K562 (cell line): ENCODE data around the gene NSG2.

Experiments used
- EP300 ChIP-seq: IDR thresholded peaks from 2 replicates; pipeline ENCODE4 v1.6.1; 2012; ENCODE audit warnings: low read length, improper control_type of control experiment
- SMC3 ChIP-seq: conservative IDR thresholded peaks from 2 replicates; pipeline ENCODE4 v1.6.1; 2011; ENCODE audit warnings: low read depth, low read length, improper control_type of control experiment; ENCODE audit not compliant: insufficient read depth
- U2AF1 ChIP-seq: fragments of 200-400 bp; formaldehyde crosslinking; optimal IDR thresholded peaks from 2 replicates; pipeline ENCODE3; 2017; ENCODE audit warnings: mild to moderate bottlenecking, low read depth, low read length, moderate library complexity
- XRCC5 ChIP-seq: fragments of 200-400 bp; formaldehyde crosslinking; IDR thresholded peaks from 2 replicates; pipeline ENCODE4 v1.6.1; 2017; ENCODE audit warnings: low read depth, mild to moderate bottlenecking, low read length
- TF ChIP-seq, protein P1 (sequence below): fragments of 250-450 bp; sonication (Bioruptor Pico); IDR thresholded peaks from 2 replicates; pipeline ENCODE4 v1.8.0; 2022; ENCODE audit warnings: inconsistent platforms, mild to moderate bottlenecking, moderate library complexity, borderline replicate concordance

DNA sequence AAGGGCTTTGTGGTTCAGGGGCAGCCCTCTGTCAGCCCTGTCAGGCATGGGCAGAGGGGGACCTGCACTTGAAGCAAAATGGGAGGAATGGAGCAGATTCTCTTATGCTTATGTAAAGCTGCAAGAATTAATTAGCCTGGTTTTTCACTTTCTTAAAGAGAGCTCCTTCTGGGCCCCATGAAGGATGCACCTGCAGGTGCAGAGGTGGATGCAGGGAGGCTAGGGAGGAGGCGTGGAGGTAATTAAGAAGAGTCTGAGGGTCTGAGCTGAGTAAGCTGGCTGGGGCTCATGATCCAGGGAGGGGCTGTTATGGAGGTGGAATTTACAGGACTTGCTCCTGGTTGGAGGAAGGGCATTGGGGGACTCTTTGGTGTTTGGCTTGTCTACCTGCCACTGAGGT is 22.0 kb downstream of the NSG2 start:
- TF ChIP-seq, protein P1, sequence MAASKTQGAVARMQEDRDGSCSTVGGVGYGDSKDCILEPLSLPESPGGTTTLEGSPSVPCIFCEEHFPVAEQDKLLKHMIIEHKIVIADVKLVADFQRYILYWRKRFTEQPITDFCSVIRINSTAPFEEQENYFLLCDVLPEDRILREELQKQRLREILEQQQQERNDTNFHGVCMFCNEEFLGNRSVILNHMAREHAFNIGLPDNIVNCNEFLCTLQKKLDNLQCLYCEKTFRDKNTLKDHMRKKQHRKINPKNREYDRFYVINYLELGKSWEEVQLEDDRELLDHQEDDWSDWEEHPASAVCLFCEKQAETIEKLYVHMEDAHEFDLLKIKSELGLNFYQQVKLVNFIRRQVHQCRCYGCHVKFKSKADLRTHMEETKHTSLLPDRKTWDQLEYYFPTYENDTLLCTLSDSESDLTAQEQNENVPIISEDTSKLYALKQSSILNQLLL (CRISPR knock-in tag) = no peak
- TF ChIP-seq U2AF1 (no peak), EP300 (no peak), SMC3 (no peak), XRCC5 (no peak)
